ENCODE results near the gene DYNC1LI1.

DNA sequence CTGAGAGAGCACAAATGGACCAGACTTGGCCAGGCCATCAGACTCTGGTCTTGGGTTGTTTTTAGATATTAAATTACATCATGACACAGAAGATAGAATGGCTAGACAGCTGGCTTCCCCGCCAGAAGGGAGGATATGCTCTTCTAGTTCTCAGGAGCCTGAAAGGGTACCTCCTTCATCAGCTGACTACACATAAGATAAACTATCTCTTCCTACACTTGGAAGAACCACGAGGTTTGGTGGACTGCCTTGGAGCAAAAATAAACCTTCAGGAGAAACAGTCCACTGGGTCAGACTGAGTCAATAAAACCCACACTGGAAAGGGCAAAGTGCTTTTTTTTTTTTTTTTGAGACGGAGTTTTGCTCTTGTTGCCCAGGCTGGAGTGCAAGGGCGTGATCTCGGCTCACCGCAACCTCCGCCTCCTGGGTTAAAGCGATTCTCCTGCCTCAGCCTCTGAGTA lies 26.3 kb upstream of the DYNC1LI1 start:
- TF ChIP-seq, protein P1, sequence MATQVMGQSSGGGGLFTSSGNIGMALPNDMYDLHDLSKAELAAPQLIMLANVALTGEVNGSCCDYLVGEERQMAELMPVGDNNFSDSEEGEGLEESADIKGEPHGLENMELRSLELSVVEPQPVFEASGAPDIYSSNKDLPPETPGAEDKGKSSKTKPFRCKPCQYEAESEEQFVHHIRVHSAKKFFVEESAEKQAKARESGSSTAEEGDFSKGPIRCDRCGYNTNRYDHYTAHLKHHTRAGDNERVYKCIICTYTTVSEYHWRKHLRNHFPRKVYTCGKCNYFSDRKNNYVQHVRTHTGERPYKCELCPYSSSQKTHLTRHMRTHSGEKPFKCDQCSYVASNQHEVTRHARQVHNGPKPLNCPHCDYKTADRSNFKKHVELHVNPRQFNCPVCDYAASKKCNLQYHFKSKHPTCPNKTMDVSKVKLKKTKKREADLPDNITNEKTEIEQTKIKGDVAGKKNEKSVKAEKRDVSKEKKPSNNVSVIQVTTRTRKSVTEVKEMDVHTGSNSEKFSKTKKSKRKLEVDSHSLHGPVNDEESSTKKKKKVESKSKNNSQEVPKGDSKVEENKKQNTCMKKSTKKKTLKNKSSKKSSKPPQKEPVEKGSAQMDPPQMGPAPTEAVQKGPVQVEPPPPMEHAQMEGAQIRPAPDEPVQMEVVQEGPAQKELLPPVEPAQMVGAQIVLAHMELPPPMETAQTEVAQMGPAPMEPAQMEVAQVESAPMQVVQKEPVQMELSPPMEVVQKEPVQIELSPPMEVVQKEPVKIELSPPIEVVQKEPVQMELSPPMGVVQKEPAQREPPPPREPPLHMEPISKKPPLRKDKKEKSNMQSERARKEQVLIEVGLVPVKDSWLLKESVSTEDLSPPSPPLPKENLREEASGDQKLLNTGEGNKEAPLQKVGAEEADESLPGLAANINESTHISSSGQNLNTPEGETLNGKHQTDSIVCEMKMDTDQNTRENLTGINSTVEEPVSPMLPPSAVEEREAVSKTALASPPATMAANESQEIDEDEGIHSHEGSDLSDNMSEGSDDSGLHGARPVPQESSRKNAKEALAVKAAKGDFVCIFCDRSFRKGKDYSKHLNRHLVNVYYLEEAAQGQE (IDR thresholded peaks at IDR 0.05; ENCODE audit: low read depth, low read length), result no peak
- TF ChIP-seq, protein P2, sequence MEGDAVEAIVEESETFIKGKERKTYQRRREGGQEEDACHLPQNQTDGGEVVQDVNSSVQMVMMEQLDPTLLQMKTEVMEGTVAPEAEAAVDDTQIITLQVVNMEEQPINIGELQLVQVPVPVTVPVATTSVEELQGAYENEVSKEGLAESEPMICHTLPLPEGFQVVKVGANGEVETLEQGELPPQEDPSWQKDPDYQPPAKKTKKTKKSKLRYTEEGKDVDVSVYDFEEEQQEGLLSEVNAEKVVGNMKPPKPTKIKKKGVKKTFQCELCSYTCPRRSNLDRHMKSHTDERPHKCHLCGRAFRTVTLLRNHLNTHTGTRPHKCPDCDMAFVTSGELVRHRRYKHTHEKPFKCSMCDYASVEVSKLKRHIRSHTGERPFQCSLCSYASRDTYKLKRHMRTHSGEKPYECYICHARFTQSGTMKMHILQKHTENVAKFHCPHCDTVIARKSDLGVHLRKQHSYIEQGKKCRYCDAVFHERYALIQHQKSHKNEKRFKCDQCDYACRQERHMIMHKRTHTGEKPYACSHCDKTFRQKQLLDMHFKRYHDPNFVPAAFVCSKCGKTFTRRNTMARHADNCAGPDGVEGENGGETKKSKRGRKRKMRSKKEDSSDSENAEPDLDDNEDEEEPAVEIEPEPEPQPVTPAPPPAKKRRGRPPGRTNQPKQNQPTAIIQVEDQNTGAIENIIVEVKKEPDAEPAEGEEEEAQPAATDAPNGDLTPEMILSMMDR (IDR thresholded peaks at IDR 0.05), result no peak
- TF ChIP-seq NRF1 (IDR thresholded peaks at IDR 0.05; ENCODE audit: low read depth, low read length), result no peak
- no peak for TF ChIP-seq CHD2 (IDR thresholded peaks at IDR 0.05; ENCODE audit: low read length, partially characterized antibody)
- no peak for TF ChIP-seq YY1 (IDR thresholded peaks at IDR 0.05; ENCODE audit: low read depth)
- TF ChIP-seq, protein P3, sequence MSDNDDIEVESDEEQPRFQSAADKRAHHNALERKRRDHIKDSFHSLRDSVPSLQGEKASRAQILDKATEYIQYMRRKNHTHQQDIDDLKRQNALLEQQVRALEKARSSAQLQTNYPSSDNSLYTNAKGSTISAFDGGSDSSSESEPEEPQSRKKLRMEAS (IDR thresholded peaks at IDR 0.05; ENCODE audit: low read depth), result no peak
- no peak for TF ChIP-seq EP300 (IDR thresholded peaks at IDR 0.05; ENCODE audit: borderline replicate concordance in 1 of 2, low read depth in 1 of 2, low read length in 1 of 2)
- TF ChIP-seq, protein P4, sequence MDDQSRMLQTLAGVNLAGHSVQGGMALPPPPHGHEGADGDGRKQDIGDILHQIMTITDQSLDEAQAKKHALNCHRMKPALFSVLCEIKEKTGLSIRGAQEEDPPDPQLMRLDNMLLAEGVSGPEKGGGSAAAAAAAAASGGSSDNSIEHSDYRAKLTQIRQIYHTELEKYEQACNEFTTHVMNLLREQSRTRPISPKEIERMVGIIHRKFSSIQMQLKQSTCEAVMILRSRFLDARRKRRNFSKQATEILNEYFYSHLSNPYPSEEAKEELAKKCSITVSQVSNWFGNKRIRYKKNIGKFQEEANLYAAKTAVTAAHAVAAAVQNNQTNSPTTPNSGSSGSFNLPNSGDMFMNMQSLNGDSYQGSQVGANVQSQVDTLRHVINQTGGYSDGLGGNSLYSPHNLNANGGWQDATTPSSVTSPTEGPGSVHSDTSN (IDR thresholded peaks at IDR 0.05), result no peak
- TF ChIP-seq EZH2phosphoT487 (IDR thresholded peaks at IDR 0.05; ENCODE audit: borderline replicate concordance, low read depth), result no peak

Data from SK-N-SH (cell line).